DOHH2 (cell line): ENCODE data around the gene LNX1.

Source experiments
- CTCF ChIP-seq: fragments of 200-600 bp; sonication (generic); IDR thresholded peaks from one replicate; pipeline ENCODE4 v1.5.1; 2014; ENCODE audit warnings: antibody characterized with exemption, mild to moderate bottlenecking, low read depth, low read length; ENCODE audit not compliant: poor library complexity, severe bottlenecking
- EZH2phosphoT487 ChIP-seq: fragments of 200-600 bp; sonication (generic); IDR thresholded peaks from 2 replicates; pipeline ENCODE4 v1.6.1; 2017; ENCODE audit warnings: borderline replicate concordance, mild to moderate bottlenecking, antibody characterized with exemption, low read length, moderate library complexity, mixed read lengths

DNA sequence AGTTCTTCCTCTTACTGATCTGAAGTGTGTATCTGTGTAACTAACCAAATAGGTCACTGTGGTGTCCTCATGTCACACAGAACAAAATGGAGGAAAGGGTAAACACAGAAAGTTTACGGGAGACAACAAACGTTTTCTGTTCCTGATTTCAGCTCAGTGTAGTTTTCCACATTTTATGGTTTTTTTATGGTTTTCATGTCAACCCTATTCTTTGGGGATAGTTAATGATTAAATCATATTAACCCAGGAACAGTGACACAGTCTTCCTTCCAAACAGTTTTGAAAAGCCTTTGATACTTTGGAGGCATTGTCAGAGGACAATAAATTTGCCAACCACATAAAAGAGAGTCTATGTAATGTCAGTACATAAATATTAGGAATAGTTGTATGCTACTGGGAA is 4.2 kb downstream of the LNX1 start:
- no peak for TF ChIP-seq CTCF
- TF ChIP-seq EZH2phosphoT487 = no peak
